Ishikawa (cell line): Measurements from ENCODE around the gene RB1.

Source experiments
- CEBPB ChIP-seq: IDR thresholded peaks from 2 replicates; pipeline ENCODE4 v1.6.1; 2012
- CREB1 ChIP-seq: IDR thresholded peaks from 2 replicates; pipeline ENCODE4 v1.6.1; 2012; ENCODE audit warnings: low read depth
- EGR1 ChIP-seq: IDR thresholded peaks from 2 replicates; pipeline ENCODE4 v1.6.1; 2012
- EP300 ChIP-seq: IDR thresholded peaks from 2 replicates; pipeline ENCODE4 v1.6.1; 2012; ENCODE audit warnings: borderline replicate concordance
- FOXM1 ChIP-seq: IDR thresholded peaks from 2 replicates; pipeline ENCODE4 v1.6.1; 2012; ENCODE audit warnings: low read depth, borderline replicate concordance
- MAX ChIP-seq: IDR thresholded peaks from 2 replicates; pipeline ENCODE4 v1.6.1; 2012
- NFIC ChIP-seq: IDR thresholded peaks from 2 replicates; pipeline ENCODE4 v1.6.1; 2012
- RAD21 ChIP-seq: IDR thresholded peaks from 2 replicates; pipeline ENCODE4 v1.6.1; 2012; ENCODE audit warnings: low read depth
- REST ChIP-seq: IDR thresholded peaks from 2 replicates; pipeline ENCODE4 v1.6.1; 2012; ENCODE audit warnings: low read depth, mild to moderate bottlenecking
- TAF1 ChIP-seq: IDR thresholded peaks from 2 replicates; pipeline ENCODE4 v1.6.1; 2012; ENCODE audit warnings: low read depth, mild to moderate bottlenecking
- TCF12 ChIP-seq: IDR thresholded peaks from 2 replicates; pipeline ENCODE4 v1.6.1; 2012; ENCODE audit warnings: low read depth
- TEAD4 ChIP-seq: IDR thresholded peaks from 2 replicates; pipeline ENCODE4 v1.6.1; 2012
- USF1 ChIP-seq: IDR thresholded peaks from 2 replicates; pipeline ENCODE4 v1.6.1; 2012
- YY1 ChIP-seq: IDR thresholded peaks from 2 replicates; pipeline ENCODE4 v1.6.1; 2012; ENCODE audit warnings: low read depth
- ZBTB7A ChIP-seq: IDR thresholded peaks from 2 replicates; pipeline ENCODE4 v1.6.1; 2012; ENCODE audit warnings: low read depth

Gene RB1

GRCh38 chr13:48449656-48450055 lies 146.1 kb downstream of the RB1 start:
- TF ChIP-seq EGR1 (no peak), TAF1 (no peak), EP300 (no peak), NFIC (no peak), RAD21 (no peak), CEBPB (no peak), MAX (no peak), TEAD4 (no peak), ZBTB7A (no peak), TCF12 (no peak)

- TF ChIP-seq TCF12, result no peak
- no peak for TF ChIP-seq CEBPB
- no peak for TF ChIP-seq EGR1
- TF ChIP-seq EP300, result no peak
- no peak for TF ChIP-seq CREB1
- TF ChIP-seq USF1, result no peak
- TF ChIP-seq TEAD4, result no peak
- TF ChIP-seq FOXM1, result no peak
- no peak for TF ChIP-seq REST
- TF ChIP-seq NFIC, result no peak
- TF ChIP-seq ZBTB7A, result no peak
- TF ChIP-seq YY1, result no peak
- no peak for TF ChIP-seq MAX
- no peak for TF ChIP-seq RAD21
Observed at GRCh38 chr13:48456546-48456945, 153.0 kb downstream of the RB1 start.

- TF ChIP-seq TEAD4 (no peak), TCF12 (no peak), CREB1 (no peak), FOXM1 (no peak)
Observed at GRCh38 chr13:48457578-48458242, 154.2 kb downstream of the RB1 start.

- TF ChIP-seq EGR1, result no peak
- no peak for TF ChIP-seq EP300
- TF ChIP-seq RAD21, result no peak
- no peak for TF ChIP-seq NFIC
- TF ChIP-seq YY1, result no peak
- TF ChIP-seq ZBTB7A, result no peak
- TF ChIP-seq CEBPB, result no peak
- no peak for TF ChIP-seq TCF12
Observed at GRCh38 chr13:48475230-48475629, 171.7 kb downstream of the RB1 start.

- no peak for TF ChIP-seq EGR1
- TF ChIP-seq TAF1, result no peak
Observed at GRCh38 chr13:48476215-48476614, 172.7 kb downstream of the RB1 start.

GRCh38 chr13:48476686-48477085 lies 173.1 kb downstream of the RB1 start:
- no peak for TF ChIP-seq RAD21
- TF ChIP-seq ZBTB7A, result no peak
- no peak for TF ChIP-seq TAF1
- TF ChIP-seq TCF12, result no peak
- no peak for TF ChIP-seq TEAD4
- no peak for TF ChIP-seq MAX
- no peak for TF ChIP-seq FOXM1
- TF ChIP-seq EP300, result no peak
- TF ChIP-seq REST, result no peak
- no peak for TF ChIP-seq CEBPB
- TF ChIP-seq CREB1, result no peak
- no peak for TF ChIP-seq YY1
- TF ChIP-seq EGR1, result no peak
- TF ChIP-seq NFIC, result no peak
- TF ChIP-seq USF1, result no peak
